NB4 (cell line): ENCODE data around the gene SPP2.

ENCODE experiments used
- DNase-seq: peaks from one replicate; pipeline ENCODE4 v3.0.0; 2010; ENCODE audit warnings: low read depth
- H3K4me3 ChIP-seq: one replicate; pipeline ENCODE4 v1.5.1; 2011; ENCODE audit warnings: mild to moderate bottlenecking, low read depth, low read length, moderate library complexity
- CTCF ChIP-seq: IDR thresholded peaks from one replicate; pipeline ENCODE4 v1.5.1; 2012; ENCODE audit warnings: low read depth, low read length
- MAX ChIP-seq: IDR thresholded peaks from 2 replicates; pipeline ENCODE4 v1.6.1; 2011; ENCODE audit warnings: low read depth, low read length
- MYC ChIP-seq: IDR thresholded peaks from 2 replicates; pipeline ENCODE4 v1.6.1; 2011; ENCODE audit warnings: low read depth, low read length
- POLR2A ChIP-seq: IDR thresholded peaks from 2 replicates; pipeline ENCODE4 v1.6.1; 2011; ENCODE audit warnings: mild to moderate bottlenecking; ENCODE audit not compliant: insufficient read length; ENCODE audit errors: extremely low read depth

The SPP2 gene

GRCh38 chr2:234029150-234029733, 21.3 kb upstream of the SPP2 start:
- TF ChIP-seq POLR2A = no peak
- no peak for TF ChIP-seq CTCF
- no peak for TF ChIP-seq MYC
- no peak overlapping the region for H3K4me3 ChIP-seq
- DNase-seq = no peak

- no peak for DNase-seq
- H3K4me3 ChIP-seq = no peak overlapping the region
- TF ChIP-seq POLR2A (no peak), MYC (no peak), MAX (no peak), CTCF (no peak)
Measured at GRCh38 chr2:234031207-234031606, 19.3 kb upstream of the SPP2 start.

- no peak for TF ChIP-seq CTCF
- TF ChIP-seq MAX = no peak
- TF ChIP-seq POLR2A = no peak
- H3K4me3 ChIP-seq = no peak overlapping the region
- DNase-seq = no peak
Measured at GRCh38 chr2:234032279-234032856, 18.1 kb upstream of the SPP2 start.

GRCh38 chr2:234033174-234033573, 17.3 kb upstream of the SPP2 start:
- no peak for DNase-seq
- no peak for TF ChIP-seq MYC
- no peak overlapping the region for H3K4me3 ChIP-seq

GRCh38 chr2:234033885-234034284, 16.6 kb upstream of the SPP2 start:
- TF ChIP-seq CTCF = no peak
- no peak for TF ChIP-seq POLR2A
- TF ChIP-seq MAX = no peak
- TF ChIP-seq MYC = no peak
- DNase-seq = no peak
- no peak overlapping the region for H3K4me3 ChIP-seq

- no peak for DNase-seq
- no peak overlapping the region for H3K4me3 ChIP-seq
- TF ChIP-seq POLR2A (no peak), MAX (no peak)
Measured at GRCh38 chr2:234038076-234038802, 12.3 kb upstream of the SPP2 start.

GRCh38 chr2:234044157-234044556, 6.3 kb upstream of the SPP2 start:
- DNase-seq = no peak
- H3K4me3 ChIP-seq = no peak overlapping the region
- TF ChIP-seq MYC = no peak
- TF ChIP-seq POLR2A = no peak
- TF ChIP-seq MAX = no peak
- no peak for TF ChIP-seq CTCF
